GM18909 (cell line): Measurements from ENCODE around the gene VSIG1.

Experiments
- ATAC-seq: cut with Tn5 transposase; IDR thresholded peaks from one replicate; pipeline ENCODE4 v1.9.1; 2021; ENCODE audit warnings: mild to moderate bottlenecking; ENCODE audit not compliant: unreplicated experiment, poor library complexity

Gene VSIG1

GRCh38 chrX:108059801-108060200, 14.9 kb downstream of the VSIG1 start:
- ATAC-seq: no peak

DNA sequence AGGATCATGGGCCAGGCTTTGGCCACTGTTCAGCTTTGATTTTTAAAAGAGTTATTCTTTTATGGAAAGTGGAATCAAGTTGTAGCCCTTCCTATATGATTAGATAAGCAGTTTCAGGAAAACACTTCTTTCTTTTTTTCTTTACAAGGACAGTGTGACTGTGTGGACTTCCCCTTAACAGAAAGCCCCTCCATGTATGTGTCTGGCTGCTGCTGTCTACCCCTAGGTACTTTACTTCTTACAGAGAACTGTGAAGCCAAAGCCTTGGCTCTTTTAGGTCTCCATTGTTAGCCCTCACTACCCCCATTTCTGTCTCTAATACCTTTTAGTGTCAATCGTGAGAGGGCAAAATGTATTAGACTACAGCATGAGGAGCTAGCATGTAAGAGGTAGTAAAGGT, 19.1 kb downstream of the VSIG1 start:
- ATAC-seq: no peak

DNA sequence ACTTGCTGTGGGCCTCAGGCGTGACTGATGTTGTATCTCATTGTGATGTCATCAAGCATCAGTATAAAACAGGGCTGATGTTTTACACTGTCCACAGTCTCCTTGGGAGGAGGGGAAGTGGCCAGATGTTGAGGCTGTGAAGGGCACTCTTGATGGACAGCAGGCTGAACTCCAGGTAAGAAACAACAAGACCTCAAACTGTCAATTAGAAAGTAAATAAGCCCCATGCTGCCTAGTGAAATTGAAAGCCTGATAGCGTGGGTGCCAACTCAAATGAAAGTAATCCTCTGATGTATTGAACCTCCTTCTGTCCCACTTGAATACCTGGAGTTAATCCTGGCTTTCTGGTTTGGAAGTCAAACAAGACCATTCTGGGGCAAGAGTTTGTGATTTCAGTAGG, 19.7 kb downstream of the VSIG1 start:
- no peak for ATAC-seq

GRCh38 chrX:108068121-108068520, 23.3 kb downstream of the VSIG1 start:
- ATAC-seq: no peak

- no peak for ATAC-seq
Observed at GRCh38 chrX:108070891-108071290, 26.0 kb downstream of the VSIG1 start.

DNA sequence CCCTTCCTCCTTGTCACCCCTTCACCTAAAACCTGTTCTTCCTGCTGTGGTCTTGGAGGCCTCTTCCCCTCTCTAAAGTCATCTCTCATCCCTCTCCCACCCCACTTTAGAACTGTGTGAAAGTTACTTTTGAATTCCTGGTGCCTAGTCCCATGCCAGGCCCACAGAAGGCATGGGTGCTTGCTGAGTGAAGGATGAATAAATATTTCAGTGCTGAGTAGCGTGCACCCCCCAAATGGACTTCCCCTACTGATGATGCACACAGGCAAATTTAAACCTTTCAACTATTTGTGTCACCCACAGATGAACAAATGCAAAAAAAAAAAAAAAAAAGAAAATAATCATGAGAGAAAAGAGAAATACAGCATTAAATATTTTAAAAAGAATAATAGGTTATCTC, 26.7 kb downstream of the VSIG1 start:
- no peak for ATAC-seq

- ATAC-seq: no peak
Observed at GRCh38 chrX:108072746-108073145, 27.9 kb downstream of the VSIG1 start.

DNA sequence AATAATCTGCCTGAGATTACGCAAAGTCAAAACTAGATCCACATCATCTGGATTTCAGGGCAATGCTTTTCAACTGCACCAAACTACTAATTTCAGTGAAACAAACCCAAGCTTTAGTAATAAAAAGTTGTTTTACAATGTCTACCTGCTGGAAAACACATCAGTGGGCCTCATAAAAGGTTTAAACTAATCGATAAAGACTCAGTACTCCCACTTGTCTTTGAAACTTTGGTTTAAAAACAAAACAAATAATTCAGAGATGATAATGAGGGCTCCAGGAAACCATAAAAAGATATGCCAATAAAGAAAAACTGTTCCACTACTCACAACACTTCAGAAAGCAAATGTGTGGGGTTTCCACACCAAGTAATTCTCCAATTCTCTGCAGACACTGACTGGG, 36.2 kb downstream of the VSIG1 start:
- no peak for ATAC-seq

GRCh38 chrX:108087792-108088191, 42.9 kb downstream of the VSIG1 start:
- ATAC-seq: no peak

- ATAC-seq: no peak
Observed at GRCh38 chrX:108088511-108088910, 43.6 kb downstream of the VSIG1 start.

GRCh38 chrX:108090491-108091263, 45.8 kb downstream of the VSIG1 start:
- ATAC-seq: peak; percentile 2

DNA sequence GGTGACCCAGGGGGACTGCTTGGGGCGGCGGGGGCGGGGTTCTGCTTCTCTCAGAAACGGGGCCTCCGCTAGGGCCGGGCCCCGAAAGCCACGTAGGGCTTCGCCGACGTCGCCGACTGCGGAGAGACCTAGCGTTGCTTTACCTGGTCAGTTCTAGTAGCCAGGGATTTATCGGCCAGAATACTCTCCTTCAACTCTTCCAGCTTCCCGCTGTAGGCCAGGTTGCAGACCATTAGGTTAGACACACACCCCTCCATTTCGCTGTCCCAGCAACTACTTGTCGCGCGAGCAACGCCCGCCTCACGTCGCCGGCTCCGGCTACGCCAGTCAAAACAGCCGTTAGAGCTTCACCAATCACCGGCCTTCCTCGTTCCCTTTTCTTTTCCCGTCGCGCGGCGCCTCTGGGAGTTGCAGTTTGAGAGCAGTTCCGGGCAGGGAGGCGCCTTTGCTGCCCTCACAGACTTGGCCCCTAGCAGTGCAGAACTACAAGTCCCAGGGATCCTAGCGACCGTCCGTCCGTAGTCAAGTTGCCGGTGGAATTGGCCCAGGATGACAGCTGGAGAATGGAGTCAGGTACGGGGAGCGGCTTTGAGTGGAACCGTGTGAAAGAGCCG, 46.5 kb downstream of the VSIG1 start, which contains the start of the genes ATG4A and PSMD10:
Gene ATG4A (plus strand): TSS at position 515 of the 614 bp plus-strand sequence. CDS start 49 bp downstream, at position 564.
Gene PSMD10 (minus strand): TSS at position 279 of the 614 bp plus-strand sequence. CDS start 22 bp downstream, at position 257.
- peak; percentile 96 for ATAC-seq

- ATAC-seq: peak; percentile 48
Observed at GRCh38 chrX:108091878-108092291, 47.0 kb downstream of the VSIG1 start.

GRCh38 chrX:108097380-108097779, 52.5 kb downstream of the VSIG1 start:
- ATAC-seq: no peak

DNA sequence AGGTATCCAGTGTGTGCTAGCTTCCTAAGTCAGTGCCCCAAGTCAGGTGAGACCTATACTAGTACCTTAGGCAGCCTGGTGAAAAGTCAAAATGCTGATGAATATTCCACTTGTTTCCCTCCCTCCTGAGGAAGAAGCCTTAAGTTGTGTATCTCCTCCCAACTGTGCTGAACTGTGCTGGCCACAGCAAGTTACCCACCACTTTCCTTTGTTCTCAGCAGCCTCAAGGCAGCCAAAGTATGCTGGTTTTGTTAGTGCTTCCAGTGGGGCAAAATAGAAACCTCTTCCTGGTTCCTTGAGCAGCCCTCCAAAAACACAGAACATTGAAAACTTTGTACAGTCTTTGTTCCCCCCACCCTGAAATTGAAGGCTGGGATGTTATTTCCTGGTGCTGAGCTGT, 60.6 kb downstream of the VSIG1 start:
- no peak for ATAC-seq

DNA sequence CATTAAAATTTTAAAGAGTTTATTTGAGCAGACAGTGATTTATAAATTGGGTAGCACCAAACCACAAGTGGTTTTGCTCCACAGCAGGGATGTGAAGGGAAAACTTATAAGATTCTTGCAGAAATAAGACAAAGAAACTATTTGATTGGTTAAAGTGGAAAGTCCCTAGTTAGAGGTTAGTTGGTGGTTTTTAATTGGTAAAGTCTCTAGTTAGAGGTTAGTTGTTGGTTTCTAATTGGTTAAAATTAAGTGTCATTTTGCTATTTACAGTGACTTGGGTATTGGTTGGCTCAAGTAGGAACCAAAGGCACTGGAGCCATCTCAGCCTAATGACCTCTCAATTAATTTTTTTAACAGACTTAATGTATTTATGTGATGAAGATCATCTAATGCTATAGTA, 69.7 kb downstream of the VSIG1 start:
- ATAC-seq: no peak

DNA sequence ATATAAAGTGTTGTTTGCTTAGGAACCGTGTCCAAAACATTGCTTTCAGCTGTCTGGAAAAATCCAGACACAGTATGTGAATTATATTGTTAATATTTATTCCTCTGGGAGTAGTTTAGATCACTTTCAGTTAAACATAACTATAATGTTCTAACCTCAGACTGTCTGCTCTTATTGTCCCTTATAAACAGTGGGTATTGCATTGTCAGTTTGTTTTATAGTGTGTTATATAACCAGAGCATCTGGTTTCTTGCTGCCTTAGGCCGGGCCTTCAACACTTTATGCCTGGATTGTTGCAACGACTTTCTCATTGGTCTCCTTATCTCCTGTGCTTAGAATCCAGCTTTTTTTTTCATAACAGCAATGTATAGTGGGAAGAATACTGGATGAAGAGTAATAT, 73.1 kb downstream of the VSIG1 start:
- no peak for ATAC-seq

DNA sequence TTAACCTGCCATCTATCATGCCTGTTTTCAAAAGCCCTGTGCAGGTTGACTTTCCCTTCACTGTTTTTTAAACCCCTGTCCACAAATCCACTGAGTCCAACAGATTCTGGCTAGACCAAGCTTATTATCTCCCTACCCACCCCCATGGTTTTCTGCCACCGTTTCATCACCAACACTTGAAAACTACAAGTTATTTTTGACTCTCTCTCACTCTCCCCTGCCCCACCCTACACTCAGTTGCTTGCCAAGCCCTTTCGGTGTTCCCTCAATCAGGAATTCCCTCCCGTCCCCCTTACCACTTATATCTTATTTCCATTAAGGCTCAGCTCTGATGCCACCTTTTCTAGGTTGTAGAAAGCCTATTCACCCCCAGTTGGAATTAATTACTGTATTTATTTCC, 76.4 kb downstream of the VSIG1 start:
- ATAC-seq: no peak

GRCh38 chrX:108122748-108123147, 77.9 kb downstream of the VSIG1 start:
- no peak for ATAC-seq

GRCh38 chrX:108123591-108124366, 78.9 kb downstream of the VSIG1 start:
- ATAC-seq: no peak

DNA sequence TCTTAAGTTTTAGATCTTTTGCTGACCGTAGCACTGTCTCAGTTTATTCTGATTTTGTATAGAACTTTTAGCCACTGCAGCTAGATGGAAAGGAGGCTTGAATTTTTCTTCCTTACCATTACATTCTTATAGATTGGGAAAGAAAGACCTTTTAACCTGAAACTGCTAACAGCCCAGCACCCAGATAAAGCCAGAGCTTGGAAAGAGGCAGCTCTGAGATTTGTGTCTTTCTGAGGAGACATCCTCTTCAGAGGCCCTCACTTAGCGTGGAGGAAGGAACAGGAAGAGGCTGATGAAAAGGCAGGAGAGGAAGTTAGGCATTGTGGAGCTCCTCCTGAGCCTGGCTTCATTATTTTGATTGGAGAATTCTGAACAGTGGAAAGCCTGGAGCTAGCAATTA, 81.8 kb downstream of the VSIG1 start:
- ATAC-seq: no peak
